Left renal cortex interstitium (tissue), 4 donors: ENCODE measurements around the gene USP47. TPM values are rescaled to one million over a fixed set of nuclear protein-coding genes. Genes with fewer than 3 reads are reported as not detected.
A peak's percentile ranks its signal among the peaks of the same experiment; 100 is the strongest.

Source experiments
- DNase-seq, 4 donors: peaks; one replicate each; pipeline ENCODE4 v3.0.0-alpha.2; 2013; ENCODE audit warnings: low read depth in 4 of 4, low spot score in 2 of 4, missing footprints in 1 of 4
- polyA plus RNA-seq, 4 donors: library from polyadenylated mRNA; unstranded; fragments of 120-200 nt; gene quantifications; one replicate each; pipeline ENCODE4 v1.2.1, GENCODE V29; 2013; ENCODE audit not compliant: insufficient read length in 4 of 4

USP47 gene, protein sequence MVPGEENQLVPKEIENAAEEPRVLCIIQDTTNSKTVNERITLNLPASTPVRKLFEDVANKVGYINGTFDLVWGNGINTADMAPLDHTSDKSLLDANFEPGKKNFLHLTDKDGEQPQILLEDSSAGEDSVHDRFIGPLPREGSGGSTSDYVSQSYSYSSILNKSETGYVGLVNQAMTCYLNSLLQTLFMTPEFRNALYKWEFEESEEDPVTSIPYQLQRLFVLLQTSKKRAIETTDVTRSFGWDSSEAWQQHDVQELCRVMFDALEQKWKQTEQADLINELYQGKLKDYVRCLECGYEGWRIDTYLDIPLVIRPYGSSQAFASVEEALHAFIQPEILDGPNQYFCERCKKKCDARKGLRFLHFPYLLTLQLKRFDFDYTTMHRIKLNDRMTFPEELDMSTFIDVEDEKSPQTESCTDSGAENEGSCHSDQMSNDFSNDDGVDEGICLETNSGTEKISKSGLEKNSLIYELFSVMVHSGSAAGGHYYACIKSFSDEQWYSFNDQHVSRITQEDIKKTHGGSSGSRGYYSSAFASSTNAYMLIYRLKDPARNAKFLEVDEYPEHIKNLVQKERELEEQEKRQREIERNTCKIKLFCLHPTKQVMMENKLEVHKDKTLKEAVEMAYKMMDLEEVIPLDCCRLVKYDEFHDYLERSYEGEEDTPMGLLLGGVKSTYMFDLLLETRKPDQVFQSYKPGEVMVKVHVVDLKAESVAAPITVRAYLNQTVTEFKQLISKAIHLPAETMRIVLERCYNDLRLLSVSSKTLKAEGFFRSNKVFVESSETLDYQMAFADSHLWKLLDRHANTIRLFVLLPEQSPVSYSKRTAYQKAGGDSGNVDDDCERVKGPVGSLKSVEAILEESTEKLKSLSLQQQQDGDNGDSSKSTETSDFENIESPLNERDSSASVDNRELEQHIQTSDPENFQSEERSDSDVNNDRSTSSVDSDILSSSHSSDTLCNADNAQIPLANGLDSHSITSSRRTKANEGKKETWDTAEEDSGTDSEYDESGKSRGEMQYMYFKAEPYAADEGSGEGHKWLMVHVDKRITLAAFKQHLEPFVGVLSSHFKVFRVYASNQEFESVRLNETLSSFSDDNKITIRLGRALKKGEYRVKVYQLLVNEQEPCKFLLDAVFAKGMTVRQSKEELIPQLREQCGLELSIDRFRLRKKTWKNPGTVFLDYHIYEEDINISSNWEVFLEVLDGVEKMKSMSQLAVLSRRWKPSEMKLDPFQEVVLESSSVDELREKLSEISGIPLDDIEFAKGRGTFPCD (N-terminal part only)
- polyA plus RNA-seq = 10 to 100 TPM; 73.0 to 93.6 (median 90.4) TPM

- peak in 3 of 4 donors; percentile 77 to 83 (median 78) for DNase-seq
These were observed at the start of gene USP47 for GRCh38 chr11:11841723-11842420. Gene USP47 (plus strand): TSS chr11:11841972. CDS start chr11:11842186, 214 bp downstream.

- no peak for DNase-seq
These were observed 48.7 kb upstream of the USP47 start for GRCh38 chr11:11793073-11793472.

DNA sequence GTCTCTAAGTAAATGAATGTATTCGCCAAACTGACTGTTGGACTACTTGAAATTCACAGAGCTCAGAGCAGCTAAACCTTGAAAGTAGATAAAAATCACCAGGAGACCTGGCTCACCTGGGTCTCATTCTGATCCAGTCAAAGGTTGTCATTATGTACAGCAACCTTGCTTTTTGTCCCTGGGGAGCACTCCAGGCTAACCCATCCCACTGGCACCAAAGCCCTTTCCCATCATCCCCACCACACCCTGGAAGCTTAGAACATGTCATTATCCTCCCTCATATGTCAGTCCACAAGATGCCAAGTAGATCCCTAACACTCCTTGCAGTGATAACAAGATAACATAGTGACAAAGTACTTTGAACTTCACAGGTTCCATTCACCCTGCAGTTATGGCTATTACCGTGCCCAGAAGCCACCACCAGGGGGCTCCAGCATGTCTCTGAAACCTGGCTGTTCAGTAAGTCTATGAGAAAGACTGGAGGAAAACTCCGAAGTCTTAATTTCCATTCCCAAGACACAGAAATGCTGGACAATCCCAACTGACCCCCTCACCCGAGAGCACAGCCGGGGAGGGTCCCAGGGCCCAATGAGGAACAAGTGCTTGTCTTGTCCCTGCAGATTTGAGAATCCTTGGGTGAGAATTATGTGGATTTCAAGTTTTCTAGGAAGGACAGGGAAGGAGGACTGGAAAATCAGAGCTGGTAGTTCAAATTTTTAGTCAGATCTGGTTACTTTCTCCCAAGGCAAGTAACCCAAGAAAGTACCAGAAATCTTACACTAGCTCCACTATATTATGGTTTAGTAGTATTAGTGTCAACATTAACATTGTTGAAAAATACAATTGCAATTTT is 43.0 kb upstream of the USP47 start:
- DNase-seq = peak in 1 of 4 donors; percentile 55

DNA sequence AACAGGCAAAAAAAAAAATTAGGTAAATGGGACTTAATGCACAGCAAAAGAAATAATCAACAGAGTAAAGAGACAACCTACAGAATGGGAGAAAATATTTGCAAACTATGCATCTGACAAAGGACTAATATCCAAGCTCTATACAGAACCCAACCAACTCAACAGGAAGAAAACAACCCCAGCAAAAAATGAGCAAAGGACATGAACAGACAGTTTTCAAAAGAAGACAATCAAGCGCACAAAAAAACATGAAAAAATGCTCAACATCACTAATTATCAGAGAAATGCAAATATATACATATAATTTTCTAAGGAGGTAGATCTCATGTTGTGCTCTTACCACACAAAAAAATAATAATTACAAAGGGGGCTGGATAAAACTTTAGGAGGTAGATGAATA is 36.5 kb upstream of the USP47 start:
- DNase-seq = no peak

DNA sequence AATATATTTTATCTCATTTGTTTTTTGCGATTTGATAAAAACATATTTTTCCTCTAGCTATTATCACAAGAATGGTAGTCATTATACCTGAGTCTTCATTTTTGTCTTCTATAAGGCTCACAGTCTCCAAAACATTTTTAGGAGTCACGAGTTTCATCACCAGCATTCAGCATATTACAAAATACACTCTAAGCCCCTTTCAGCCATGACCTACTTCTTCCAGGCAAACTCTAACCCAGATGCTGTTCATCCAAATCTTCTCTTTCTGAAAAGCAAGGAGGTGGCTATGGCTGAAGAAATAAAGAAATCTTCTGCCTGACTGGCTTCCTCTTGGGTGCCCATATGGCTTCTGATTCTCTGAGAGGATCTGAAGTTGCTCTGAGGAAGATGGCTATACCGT is 35.7 kb upstream of the USP47 start:
- no peak for DNase-seq

- no peak for DNase-seq
These were observed 35.2 kb upstream of the USP47 start for GRCh38 chr11:11806586-11806985.

GRCh38 chr11:11807811-11808782 is 33.7 kb upstream of the USP47 start:
- DNase-seq = no peak

DNA sequence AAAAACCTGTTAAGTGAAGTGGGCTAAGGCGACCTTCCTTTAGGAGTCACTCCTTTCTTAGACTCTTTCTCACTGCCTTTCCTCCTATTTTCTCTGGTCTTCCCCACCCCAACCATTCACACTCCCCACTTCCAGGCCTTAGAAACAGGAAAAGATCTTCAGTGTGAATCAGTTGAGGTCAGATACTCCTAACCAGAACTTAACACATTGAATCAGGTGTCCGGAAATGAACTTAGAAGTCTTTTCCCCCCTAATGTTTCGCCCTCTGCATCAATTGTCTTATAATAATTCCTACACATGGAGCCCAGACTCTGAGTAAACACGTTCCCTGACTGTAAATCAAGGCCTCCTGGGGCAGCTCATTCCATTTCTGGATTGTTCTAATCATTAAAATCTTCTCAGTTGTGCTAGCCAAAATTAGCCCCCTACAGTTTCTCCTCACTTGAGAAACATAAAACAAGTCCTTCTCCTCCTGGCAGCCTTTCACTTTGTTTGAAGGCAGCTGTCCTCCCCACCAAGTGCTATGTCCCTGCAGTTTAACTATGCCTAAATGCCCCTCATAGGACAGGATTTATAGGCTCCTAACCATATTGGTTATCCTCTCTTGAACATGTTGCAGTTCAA is 32.7 kb upstream of the USP47 start:
- no peak for DNase-seq

- DNase-seq = no peak
These were observed 30.7 kb upstream of the USP47 start for GRCh38 chr11:11810764-11811726.

GRCh38 chr11:11813288-11813962 is 28.3 kb upstream of the USP47 start:
- DNase-seq = no peak

GRCh38 chr11:11814614-11815452 is 26.9 kb upstream of the USP47 start:
- no peak for DNase-seq

DNA sequence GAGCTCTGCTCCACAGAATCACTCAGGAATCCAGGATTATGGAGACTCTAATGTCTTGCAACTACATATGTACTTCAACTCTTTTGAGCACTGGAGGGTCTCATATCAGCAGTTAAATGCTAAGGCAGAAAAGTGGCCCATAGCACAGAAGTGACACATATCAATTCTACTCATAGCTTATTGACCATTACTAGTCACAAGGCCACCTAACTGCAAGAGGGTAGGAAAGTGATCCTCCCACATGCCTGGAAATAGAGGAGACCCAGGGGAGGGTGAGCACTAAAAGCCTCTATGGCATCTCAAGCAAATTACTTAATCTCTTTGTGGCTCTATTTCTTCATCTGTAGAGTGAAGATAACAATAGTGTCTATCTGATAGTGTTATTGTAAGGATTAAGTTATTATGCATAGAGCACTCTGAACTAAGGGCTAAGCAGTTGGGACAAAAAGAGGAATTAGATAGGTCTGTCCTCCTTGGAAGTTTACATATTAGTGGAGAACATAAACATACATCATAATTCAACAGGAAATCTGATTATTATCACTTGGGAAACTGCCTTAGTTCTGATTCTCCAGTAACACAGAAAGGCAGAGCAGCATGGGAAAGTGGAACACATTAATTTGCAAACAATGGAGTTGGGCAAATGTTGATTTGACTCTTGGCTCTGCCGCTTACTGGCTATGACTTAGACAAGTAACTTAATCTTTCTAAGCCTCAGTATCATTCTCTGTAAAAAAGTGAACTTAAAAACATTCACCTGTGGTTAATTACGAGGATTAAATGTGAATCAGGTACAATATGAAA is 25.1 kb upstream of the USP47 start:
- no peak for DNase-seq

DNA sequence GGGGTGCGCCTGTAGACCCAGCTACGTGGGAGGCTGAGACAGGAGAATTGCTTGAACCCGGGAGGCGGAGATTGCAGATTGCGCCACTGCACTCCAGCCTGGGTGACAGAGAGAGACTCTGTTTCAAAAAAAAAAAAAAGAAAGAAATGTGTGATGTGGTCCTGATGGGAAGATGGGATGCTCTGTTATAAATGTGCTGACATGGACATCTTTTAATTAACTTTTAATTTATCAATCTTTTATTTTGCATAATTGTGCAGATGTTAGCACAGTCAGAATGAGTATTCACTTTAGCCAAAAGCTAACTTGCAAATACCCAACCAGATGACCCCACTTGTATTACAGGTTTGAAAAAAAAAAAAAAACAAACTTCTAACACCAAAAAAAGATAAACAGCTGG is 23.8 kb upstream of the USP47 start:
- no peak for DNase-seq

DNA sequence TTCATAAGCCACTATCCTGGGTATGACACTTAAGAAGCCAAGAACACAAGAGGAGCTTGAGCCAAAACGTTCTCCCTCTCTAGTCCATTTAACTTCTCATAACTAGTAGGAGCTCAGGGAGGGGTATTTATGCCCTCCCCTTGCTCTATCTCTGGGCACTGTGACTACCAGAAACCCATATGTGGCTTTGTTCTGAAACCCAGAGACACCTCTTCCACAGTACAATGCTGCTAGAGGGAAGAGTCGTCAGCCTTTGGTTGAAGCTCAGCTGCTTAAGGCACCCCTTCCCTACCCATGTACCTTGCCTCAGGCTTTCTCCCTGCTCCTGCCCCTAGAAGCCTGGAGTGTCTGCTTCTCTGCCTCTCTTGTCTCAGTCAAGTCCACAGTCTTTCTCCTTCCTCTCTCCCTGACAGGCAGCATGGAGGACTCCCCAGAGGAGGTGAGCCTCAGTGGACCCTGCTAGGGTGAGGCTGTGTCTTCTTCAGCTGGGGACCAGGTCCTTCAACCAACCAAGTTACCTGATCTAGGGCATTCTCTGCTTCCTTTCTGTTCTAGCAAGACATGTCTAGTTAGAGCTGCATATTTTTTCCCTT is 23.1 kb upstream of the USP47 start:
- DNase-seq = no peak
